T-helper 17 cell (primary cell): ENCODE data around the gene IKZF2. TPM values are rescaled to one million over a fixed set of nuclear protein-coding genes. Genes with fewer than 3 reads are reported as not detected.
"Not testable (repeated sequence)": the region's sequence is repeated elsewhere in the genome, so short reads cannot be mapped to it uniquely, and the experiment has no call there.

Experiments
- ATAC-seq: fragments of 150-1000 bp; cut with Tn5 transposase; 2 replicates; pipeline ENCODE4 v1.10.0; 2021; ENCODE audit warnings: mild to moderate bottlenecking, moderate library complexity
- DNase-seq, 3 donors: peaks; one replicate each; pipeline versions ENCODE4 v3.0.0 to v3.0.0-alpha.2; 2020 to 2021
- H3K9me3 ChIP-seq: one replicate; pipeline ENCODE4 v1.7.0; 2013; ENCODE audit warnings: low read length, mild to moderate bottlenecking; ENCODE audit not compliant: control insufficient read depth, poor library complexity, severe bottlenecking
- H3K27ac Mint-ChIP-seq: one replicate; pipeline ENCODE4 v1.8.0; 2022; ENCODE audit warnings: mild to moderate bottlenecking, moderate library complexity, mixed read lengths
- H3K27me3 Mint-ChIP-seq: one replicate; pipeline ENCODE4 v1.8.0; 2022; ENCODE audit warnings: mixed read lengths
- H3K36me3 Mint-ChIP-seq: one replicate; pipeline ENCODE4 v1.8.0; 2022; ENCODE audit warnings: low read depth, mixed read lengths
- H3K4me1 Mint-ChIP-seq: one replicate; pipeline ENCODE4 v1.8.0; 2022; ENCODE audit warnings: mild to moderate bottlenecking, mixed read lengths
- H3K4me3 Mint-ChIP-seq: one replicate; pipeline ENCODE4 v1.8.0; 2022; ENCODE audit warnings: mild to moderate bottlenecking, moderate library complexity, mixed read lengths
- total RNA-seq, 4 donors: library from RNA in 2 of 4; stranded (reverse) in 2 of 4; gene quantifications; one replicate each; pipeline ENCODE4 v1.2.3 and lab custom pipeline; 2022 to 2026

Gene IKZF2
- total RNA-seq, 2 donors from 2014 or later, result 11.9 to 23.9 TPM

GRCh38 chr2:213036836-213037235, 114.6 kb downstream of the IKZF2 start:
- no peaks in the 10 kb centered on the region for H3K9me3 ChIP-seq
- H3K4me3 Mint-ChIP-seq, result no peak overlapping the region
- H3K4me1 Mint-ChIP-seq, result peaks cover 5% of the 10 kb centered on the region
- peaks cover 3% of the 10 kb centered on the region for H3K36me3 Mint-ChIP-seq
- ATAC-seq, result no peak
- no peak for DNase-seq
- no peak overlapping the region for H3K27ac Mint-ChIP-seq
- no peaks in the 10 kb centered on the region for H3K27me3 Mint-ChIP-seq

DNA sequence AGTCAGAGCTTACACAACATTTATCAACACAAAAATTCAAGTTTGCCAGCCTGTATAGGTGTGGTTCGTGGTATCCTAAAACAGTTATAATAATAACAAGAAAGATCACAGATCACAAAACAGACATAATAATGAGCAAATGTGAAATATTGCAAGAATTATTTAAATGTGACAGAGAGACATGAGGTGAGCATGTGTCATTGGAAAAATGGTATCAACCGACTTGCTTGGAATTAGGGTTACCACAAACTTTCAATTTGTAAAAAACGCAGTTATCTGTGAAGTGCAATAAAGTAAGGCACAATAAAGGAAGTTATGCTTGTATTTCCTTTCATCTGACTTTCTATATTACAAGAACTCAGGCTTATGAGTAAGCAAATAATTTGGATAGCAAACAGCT, 116.8 kb downstream of the IKZF2 start:
- Mint-ChIP-seq H3K36me3 (no peaks in the 10 kb centered on the region), H3K4me1 (peaks cover 5% of the 10 kb centered on the region), H3K27me3 (no peaks in the 10 kb centered on the region), H3K27ac (no peak overlapping the region), H3K4me3 (no peak overlapping the region)
- ATAC-seq (no peak), DNase-seq (no peak)
- H3K9me3 ChIP-seq, result no peaks in the 10 kb centered on the region

DNA sequence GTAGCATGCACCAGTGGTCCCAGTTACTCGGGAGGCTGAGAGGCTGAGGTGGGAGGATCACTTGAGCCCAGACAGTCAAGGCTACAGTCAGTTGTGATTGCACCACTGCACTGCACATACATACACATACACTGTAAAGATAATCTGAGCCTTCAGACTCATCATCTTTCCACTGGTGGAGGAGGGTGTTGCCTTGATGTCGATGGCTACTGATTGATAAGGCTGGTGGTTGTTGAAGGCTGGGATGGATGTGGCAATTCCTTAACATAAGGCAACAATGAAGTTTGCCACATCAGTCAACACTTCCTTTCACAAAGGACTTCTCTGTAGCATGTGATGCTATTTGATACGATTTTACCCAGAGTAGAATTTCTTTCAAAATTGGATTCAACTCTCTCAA, 118.8 kb downstream of the IKZF2 start:
- H3K9me3 ChIP-seq, result no peaks in the 10 kb centered on the region
- peaks cover 1% of the 10 kb centered on the region for H3K4me1 Mint-ChIP-seq
- no peaks in the 10 kb centered on the region for H3K27me3 Mint-ChIP-seq
- H3K27ac Mint-ChIP-seq, result no peak overlapping the region
- DNase-seq, result no peak
- H3K36me3 Mint-ChIP-seq, result no peaks in the 10 kb centered on the region
- no peak overlapping the region for H3K4me3 Mint-ChIP-seq
- no peak for ATAC-seq

DNA sequence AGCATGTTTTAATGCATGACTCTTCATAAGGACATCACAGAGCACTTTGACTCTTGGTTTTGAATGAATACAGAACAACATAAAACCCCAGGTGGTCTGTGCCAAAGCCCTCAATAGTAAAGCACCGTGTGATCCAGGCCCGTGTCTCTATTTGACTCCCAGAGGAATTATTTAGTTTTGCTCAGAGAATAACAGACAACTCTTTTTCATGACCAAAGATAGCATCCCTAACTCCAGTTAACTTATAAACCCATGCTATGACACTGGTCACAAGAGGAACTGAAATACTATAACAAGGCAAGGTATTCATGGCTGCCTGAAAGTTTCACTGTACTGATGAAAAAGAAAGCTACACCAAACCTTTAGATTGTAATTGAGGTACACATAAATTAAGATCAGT, 128.4 kb downstream of the IKZF2 start:
- peaks cover 2% of the 10 kb centered on the region for H3K4me1 Mint-ChIP-seq
- ATAC-seq (no peak), DNase-seq (no peak)
- no peaks in the 10 kb centered on the region for H3K27me3 Mint-ChIP-seq
- no peaks in the 10 kb centered on the region for H3K36me3 Mint-ChIP-seq
- H3K9me3 ChIP-seq, result no peaks in the 10 kb centered on the region
- no peak overlapping the region for H3K4me3 Mint-ChIP-seq
- H3K27ac Mint-ChIP-seq, result no peak overlapping the region

- DNase-seq (no peak), ATAC-seq (peak; percentile 32)
- Mint-ChIP-seq H3K36me3 (no peaks in the 10 kb centered on the region), H3K27me3 (no peaks in the 10 kb centered on the region), H3K4me3 (no peak overlapping the region), H3K4me1 (peaks cover 2% of the 10 kb centered on the region), H3K27ac (no peak overlapping the region)
- H3K9me3 ChIP-seq, result no peaks in the 10 kb centered on the region
These were observed 129.2 kb downstream of the IKZF2 start for GRCh38 chr2:213021971-213022899.

DNA sequence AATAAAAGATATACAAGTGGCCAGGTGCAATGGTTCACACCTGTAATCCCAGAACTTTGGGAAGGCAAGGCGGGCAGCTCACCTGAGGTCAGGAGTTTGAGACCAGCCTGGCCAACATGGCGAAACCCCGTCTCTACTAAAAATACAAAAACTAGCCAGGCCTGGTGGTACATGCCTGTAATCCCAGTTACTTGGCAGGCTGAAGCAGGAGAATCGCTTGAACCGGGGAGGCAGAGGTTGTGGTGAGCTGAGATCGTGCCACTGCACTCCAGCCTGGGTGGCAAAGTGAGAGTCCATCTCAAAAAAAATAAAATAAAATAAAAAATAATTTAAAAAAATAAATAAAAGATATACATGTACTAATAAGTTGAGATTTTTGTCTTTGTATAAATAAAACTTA, 130.5 kb downstream of the IKZF2 start:
- DNase-seq, ATAC-seq, H3K36me3 Mint-ChIP-seq, H3K27ac Mint-ChIP-seq, H3K4me3 Mint-ChIP-seq, H3K9me3 ChIP-seq, H3K4me1 Mint-ChIP-seq, H3K27me3 Mint-ChIP-seq: not testable (repeated sequence)

DNA sequence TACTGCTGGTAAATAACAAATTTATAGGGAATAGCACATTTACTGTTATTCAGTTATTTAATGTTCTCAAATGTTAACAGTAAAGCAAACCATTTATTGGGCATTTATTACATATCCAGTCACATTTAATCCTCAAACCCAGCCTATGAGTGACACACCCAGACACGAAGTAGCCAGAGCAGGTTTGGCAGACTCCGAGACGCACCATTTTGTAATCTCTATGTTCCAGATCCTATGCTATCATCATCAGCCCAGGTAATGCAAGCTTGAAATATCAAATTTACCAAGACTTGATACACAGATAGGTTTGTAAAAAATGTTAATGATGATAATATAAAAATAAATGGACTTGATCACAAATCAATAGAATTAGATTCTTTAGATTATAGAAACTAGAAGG, 131.1 kb downstream of the IKZF2 start:
- H3K27ac Mint-ChIP-seq, result no peak overlapping the region
- H3K4me1 Mint-ChIP-seq, result peaks cover 11% of the 10 kb centered on the region
- no peaks in the 10 kb centered on the region for H3K9me3 ChIP-seq
- DNase-seq, result no peak
- no peak overlapping the region for H3K4me3 Mint-ChIP-seq
- H3K27me3 Mint-ChIP-seq, result no peaks in the 10 kb centered on the region
- no peak for ATAC-seq
- no peaks in the 10 kb centered on the region for H3K36me3 Mint-ChIP-seq

- ATAC-seq (no peak), DNase-seq (no peak)
- no peaks in the 10 kb centered on the region for H3K9me3 ChIP-seq
- Mint-ChIP-seq H3K4me3 (no peak overlapping the region), H3K27me3 (no peaks in the 10 kb centered on the region), H3K27ac (no peak overlapping the region), H3K36me3 (no peaks in the 10 kb centered on the region), H3K4me1 (peaks cover 11% of the 10 kb centered on the region)
These were observed 132.0 kb downstream of the IKZF2 start for GRCh38 chr2:213019368-213019767.

DNA sequence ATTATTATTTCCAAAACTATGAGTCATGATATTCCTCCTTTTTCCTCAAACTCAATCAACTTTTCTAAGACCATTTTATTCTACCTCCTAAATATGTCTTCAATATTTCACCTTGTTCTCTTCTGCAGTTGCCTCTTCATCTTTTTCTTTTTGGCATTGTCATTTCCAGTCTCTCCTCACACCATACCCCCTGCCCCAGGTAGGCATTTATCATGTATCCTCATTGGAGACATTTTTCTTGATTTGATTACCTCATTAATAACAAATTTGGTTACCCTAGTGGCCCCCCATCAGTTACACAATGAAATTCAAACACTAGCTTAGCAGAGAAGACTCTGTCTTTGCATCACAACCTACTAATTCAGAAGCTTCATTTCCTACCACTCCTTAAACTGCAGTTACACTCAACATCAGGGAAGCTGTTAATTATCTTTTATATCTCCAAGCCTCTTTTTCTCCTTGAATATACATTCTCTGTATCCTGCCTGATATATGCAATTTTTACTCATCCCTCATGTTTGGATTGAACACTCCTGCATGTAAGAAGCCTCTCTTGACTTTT, 133.0 kb downstream of the IKZF2 start:
- peaks cover 11% of the 10 kb centered on the region for H3K4me1 Mint-ChIP-seq
- H3K4me3 Mint-ChIP-seq, result peak overlapping the region; percentile 2
- no peaks in the 10 kb centered on the region for H3K9me3 ChIP-seq
- DNase-seq, result no peak
- ATAC-seq, result no peak
- H3K36me3 Mint-ChIP-seq, result no peaks in the 10 kb centered on the region
- no peak overlapping the region for H3K27ac Mint-ChIP-seq
- no peaks in the 10 kb centered on the region for H3K27me3 Mint-ChIP-seq

DNA sequence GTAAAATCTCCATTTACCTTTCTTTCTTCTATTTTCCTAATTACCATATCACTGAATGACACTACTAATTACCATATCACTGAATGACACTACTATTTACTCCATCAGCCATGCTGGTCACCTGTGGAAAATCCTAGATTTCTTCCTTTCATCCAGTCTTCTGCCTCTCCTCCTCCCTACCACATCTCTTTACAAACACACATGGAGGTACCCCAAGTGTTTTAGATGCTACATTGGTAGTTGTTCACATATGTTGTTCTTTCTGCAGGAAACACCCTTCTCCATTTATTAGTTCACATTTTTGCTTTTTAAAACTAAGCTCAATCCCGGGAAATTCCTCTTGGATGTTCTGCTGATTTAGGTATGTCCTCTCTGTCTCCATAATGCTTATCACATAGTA, 134.0 kb downstream of the IKZF2 start:
- no peak for ATAC-seq
- peak overlapping the region; percentile 41 for H3K27ac Mint-ChIP-seq
- no peak overlapping the region for H3K4me3 Mint-ChIP-seq
- H3K36me3 Mint-ChIP-seq, result no peaks in the 10 kb centered on the region
- no peaks in the 10 kb centered on the region for H3K27me3 Mint-ChIP-seq
- H3K9me3 ChIP-seq, result no peaks in the 10 kb centered on the region
- DNase-seq, result no peak
- H3K4me1 Mint-ChIP-seq, result peaks cover 11% of the 10 kb centered on the region

DNA sequence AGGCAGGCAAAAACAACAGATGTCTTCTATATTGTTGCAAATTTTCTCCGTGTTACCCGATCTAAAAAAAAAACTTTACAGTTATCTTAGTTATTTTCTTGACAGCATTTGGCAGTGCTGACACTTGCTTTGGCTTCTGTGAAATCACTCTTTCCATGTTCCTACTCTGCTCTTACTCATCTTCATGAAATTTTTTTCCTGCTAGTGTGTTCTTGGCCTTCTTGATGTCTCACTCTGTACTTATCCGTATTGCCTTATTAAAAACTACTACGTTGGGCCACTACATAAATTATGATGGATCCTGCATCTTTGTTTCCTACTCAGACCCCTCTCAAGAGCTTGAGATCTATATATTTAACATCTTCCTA, 134.4 kb downstream of the IKZF2 start:
- no peaks in the 10 kb centered on the region for H3K27me3 Mint-ChIP-seq
- H3K27ac Mint-ChIP-seq, result peak overlapping the region; percentile 41
- H3K4me3 Mint-ChIP-seq, result no peak overlapping the region
- no peaks in the 10 kb centered on the region for H3K9me3 ChIP-seq
- ATAC-seq, result no peak
- DNase-seq, result no peak
- no peaks in the 10 kb centered on the region for H3K36me3 Mint-ChIP-seq
- H3K4me1 Mint-ChIP-seq, result peaks cover 9% of the 10 kb centered on the region

DNA sequence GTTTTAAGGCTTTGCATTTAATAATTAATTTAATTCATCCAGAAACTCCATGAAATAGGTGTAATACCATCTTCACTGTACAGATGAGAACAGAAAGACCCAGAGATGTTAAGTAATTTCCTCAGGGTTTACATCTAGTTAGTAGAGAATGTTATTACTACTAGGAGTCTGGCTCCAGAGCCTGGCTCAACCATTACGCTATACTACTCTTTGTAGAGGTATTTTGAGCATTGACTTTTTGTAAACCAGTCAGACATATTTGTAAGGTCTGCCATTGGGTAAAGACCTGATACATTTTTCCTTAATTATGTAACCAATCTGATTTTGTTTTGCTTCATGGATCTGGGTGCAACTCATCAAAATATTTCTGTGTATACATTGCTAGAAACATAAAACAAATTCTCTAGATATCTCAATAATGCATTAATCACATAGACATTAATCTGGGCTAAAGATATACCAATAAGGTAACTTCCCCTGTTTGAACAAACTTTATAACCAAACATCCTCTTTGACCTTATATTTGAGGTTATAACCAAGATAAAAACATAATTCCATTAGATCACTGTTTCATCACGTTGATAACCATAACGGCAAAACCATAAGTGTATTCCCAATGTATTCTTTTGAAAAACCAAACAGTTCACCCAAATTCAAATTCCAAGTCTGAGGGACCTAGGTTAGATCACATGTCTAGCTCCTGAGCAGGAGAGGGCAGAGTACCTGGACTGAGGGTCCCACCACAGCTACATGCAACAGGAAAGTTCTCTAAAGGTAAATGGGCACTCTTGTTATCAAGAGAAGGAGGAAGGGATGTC, 135.0 kb downstream of the IKZF2 start:
- DNase-seq (no peak), ATAC-seq (no peak)
- H3K36me3 Mint-ChIP-seq, result no peaks in the 10 kb centered on the region

GRCh38 chr2:213015387-213016165, 135.8 kb downstream of the IKZF2 start:
- Mint-ChIP-seq H3K27ac (peak overlapping the region; percentile 16), H3K4me1 (peaks cover 9% of the 10 kb centered on the region), H3K4me3 (peak overlapping the region; percentile 41), H3K27me3 (no peaks in the 10 kb centered on the region), H3K36me3 (no peaks in the 10 kb centered on the region)
- DNase-seq, result no peak
- H3K9me3 ChIP-seq, result no peaks in the 10 kb centered on the region
- ATAC-seq, result peak; percentile 56

More for the DNA sequence above, 135.0 kb downstream of the IKZF2 start:
- H3K4me1 Mint-ChIP-seq, result peaks cover 9% of the 10 kb centered on the region
- peak overlapping the region; percentile 16 for H3K27ac Mint-ChIP-seq
- peak overlapping the region; percentile 41 for H3K4me3 Mint-ChIP-seq
- no peaks in the 10 kb centered on the region for H3K27me3 Mint-ChIP-seq
- no peaks in the 10 kb centered on the region for H3K9me3 ChIP-seq
